HG03575 (cell line): ENCODE measurements around the gene CHIA.

Source experiments
- ATAC-seq: cut with Tn5 transposase; IDR thresholded peaks from one replicate; pipeline ENCODE4 v1.9.1; 2021; ENCODE audit not compliant: unreplicated experiment, insufficient number of reproducible peaks, low FRiP score; ENCODE audit errors: extremely low read depth

CHIA gene

GRCh38 chr1:111290630-111291029 lies at the start of gene CHIA:
Gene CHIA, plus strand, starts transcription at chr1:111290851. Its CDS starts 19,617 bp downstream, at chr1:111310468.
- no peak for ATAC-seq

DNA sequence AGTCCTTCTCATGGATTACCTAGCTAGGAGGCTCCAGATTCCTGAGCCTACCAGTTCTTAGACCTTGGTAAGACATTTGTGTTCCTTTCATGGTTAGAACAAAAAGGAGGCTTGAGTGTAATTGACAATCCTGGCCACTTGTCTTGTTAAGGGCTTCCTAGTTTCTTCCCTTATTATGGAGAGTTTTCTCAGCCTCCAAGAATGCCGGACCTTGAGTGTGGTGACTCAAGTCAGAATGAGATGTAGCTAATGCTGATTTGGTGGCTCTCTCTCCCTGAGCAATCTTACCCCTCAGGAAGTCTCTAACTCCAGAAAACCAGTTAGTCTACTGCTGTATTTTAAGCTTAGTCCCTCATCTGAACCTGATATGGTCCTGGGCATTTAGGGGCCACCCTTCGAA lies 48.9 kb upstream of the CHIA start:
- ATAC-seq: no peak

DNA sequence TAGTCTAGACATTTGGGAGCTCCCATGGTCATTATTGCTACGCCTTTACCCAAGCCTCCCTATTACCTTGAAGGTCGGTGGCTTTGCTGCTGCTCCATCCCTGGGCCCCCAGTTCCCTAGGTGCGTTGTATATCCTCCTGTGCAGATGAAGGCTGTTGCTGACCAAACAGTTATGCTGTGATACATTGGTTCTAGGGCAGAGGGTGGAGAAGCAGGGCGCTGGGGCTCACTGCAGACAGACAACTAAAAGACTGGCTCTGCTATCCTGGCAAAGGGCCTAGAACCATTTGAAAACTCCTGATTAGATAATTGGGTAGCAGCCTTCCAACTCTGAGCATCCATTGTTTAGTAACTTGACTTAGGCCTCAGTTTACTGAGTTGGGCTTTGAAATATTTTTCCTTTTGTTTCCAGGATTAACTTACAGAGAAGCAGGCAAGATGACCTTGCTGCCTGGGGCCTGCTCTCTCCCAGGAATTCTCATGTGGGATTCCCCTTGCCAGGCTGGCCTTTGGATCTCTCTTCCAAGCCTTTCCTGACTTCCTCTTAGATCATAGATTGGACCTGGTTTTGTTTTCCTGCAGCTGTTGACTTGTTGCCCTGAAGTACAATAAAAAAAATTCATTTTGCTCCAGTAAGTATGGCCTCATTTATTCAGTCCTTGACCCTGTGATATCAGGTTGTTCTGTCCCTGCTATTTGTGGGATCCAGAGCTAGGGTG lies 47.7 kb upstream of the CHIA start:
- no peak for ATAC-seq

- ATAC-seq: no peak
These were observed 43.4 kb upstream of the CHIA start for GRCh38 chr1:111247125-111247838.

GRCh38 chr1:111249960-111250359 lies 40.7 kb upstream of the CHIA start:
- no peak for ATAC-seq

DNA sequence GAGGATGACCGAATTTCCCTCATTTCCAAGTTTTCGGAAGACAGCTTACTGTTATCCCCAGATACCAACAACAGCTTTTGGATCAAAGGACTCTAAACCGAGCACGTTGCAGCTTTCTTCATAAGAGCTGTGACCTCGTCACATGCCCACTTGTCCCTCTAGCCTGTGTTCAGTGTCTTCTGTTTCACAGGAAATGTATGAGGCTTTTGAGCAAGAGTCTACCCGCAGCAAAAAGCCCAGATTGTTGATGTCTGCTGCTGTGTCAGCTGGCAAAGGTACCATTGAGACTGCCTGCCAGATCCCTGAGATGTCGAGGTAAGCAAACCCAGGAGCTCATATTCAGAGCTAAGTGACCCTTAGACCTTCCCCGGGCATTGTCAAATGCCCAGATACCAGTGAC lies 39.1 kb upstream of the CHIA start:
- no peak for ATAC-seq

DNA sequence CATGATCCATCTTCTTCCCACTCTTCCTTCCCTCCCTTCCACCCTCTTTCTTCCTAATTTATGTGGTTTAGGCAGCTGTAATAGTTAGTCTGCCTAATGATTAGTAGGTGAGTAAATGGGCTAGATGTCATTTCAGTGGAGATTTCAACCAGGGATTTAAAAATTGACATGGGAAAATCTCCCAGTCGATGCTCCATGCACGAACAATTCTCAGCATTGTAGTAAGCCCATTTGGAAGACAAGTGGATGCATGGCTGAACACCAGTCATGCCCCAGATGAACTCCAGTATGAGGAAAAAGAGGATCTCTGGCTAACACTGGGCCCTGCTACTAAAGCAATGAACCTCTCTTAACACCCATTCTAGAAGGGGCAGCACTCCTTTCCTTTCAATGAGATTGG lies 37.9 kb upstream of the CHIA start:
- ATAC-seq: no peak

DNA sequence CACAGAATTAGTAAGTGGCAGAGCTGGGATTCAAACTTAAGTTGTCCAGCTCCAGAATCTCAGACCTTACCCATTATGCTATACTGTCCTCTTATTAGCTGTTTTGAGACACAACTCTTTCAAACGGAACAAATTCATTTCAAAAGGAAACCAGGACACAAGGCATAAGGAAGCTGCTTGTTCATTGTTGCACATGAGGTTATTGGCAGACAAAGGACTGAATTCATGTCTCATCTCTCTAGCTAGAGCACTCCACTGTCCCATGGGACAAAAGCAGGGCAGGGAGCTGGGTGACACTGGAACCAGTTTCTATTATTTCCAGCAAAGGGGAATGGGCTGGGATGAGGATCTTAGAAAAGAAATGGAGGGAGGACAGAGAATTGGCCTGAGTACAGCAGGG lies 36.8 kb upstream of the CHIA start:
- ATAC-seq: no peak

- ATAC-seq: no peak
These were observed 33.5 kb upstream of the CHIA start for GRCh38 chr1:111256988-111257658.

DNA sequence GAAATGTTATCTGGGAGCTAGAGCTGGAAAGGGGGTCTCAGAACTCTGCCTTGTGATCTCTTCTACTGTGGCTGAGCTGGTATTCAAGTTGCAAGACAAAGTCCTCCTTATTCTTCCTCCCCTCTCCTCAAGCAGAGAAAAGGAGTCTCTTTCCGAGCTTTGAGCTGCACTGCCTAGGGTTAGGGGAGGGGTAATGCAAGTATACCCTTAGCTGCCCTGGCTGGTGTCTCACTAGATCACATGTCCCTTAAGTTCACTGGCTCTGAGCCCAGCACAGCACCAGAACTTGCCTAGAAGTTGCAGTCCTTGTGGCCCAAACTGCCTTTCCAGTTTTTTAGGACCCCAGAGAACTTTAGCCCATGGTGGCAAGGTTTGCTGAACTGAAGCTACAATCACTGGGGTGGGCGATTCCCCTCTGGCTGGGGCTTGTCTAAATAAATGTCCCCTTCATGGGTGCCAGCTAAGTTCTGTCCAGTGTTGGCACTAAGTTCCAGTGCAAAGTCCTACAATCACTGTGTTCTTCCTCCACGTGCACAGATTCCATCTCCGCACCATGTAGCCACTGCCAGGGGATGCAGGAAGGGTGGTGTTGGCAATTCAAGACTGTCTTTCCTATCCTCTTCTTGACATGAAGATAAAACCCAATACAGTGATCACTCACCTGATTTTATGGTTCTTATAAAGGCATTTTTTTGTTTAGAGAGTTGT lies 22.7 kb upstream of the CHIA start:
- ATAC-seq: no peak

DNA sequence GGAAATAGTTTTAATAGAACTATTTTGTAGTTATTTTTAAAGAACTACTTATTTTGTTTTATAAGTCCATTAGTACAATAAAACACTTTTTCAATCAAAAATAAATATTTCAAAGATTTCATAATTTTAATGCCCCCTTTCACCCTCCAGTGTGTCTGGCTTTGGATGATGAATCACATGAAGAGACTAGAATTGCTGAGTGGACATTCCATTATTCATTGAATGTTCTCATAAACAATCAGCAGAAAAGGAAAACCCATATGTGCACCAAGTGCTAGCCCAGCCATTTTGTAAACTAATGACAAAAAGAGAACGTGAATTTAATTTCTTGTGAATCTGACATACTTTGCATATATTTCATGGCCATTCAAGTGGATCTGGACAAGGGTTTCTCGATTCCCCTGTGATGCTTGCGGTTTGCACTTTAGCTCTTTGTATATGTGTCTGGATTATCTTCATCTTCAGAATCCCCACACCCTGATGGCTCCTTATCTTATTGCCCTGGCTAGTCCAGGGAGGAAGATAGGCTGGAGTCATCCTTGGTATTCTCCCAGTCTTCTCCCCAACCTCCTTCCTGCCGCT lies 20.7 kb upstream of the CHIA start:
- ATAC-seq: no peak

DNA sequence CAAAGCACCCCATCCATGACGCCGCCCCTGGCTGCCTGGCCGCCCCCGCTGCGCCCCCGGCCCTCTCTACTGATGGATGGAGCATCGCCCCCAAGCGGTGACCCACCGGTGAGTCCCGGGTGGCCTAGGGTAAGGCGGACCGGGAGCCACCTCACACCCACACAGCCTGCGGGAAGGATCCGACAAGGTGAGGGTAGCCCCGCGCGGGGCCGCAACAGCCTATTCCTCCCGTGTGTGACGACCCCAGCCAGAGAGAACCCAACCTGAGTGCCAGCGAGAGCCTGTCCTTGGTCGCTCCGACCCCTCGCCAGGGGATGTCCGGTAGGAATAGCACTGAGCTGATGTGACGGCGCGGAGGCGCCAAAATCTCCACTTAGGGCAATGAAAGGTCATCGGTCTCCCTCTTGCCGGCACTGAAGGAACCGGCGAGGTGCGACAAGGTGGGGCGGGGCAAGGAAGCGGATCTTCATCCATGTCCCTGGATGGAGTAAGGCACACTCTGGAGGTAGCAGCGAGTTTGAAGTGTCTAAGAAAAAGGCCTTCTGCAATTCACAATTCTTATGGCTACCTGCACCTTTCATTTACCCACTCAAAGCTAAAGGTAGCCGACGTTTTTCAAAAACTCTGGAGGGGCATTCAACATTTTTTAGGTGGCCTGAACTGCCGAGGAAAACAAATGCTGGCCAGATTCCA lies 19.7 kb upstream of the CHIA start:
- ATAC-seq: no peak

DNA sequence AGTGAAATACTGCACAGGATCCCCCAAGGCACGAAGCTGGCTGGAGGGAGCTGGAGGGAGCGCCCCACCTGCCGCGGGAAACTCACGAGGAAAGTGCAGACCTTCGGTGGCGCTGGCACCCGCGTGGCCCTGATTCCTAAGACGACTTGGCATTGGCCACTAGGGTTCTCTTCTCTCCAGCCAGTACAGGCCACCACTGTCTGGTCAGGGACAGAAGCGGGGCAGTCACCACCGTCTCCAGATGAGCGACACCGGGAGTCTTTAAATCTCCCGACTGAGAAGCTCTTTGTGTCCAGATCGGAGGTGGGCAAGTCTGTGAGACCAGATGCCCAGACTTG lies 19.2 kb upstream of the CHIA start:
- ATAC-seq: no peak

- ATAC-seq: no peak
These were observed 18.6 kb upstream of the CHIA start for GRCh38 chr1:111272081-111272480.

DNA sequence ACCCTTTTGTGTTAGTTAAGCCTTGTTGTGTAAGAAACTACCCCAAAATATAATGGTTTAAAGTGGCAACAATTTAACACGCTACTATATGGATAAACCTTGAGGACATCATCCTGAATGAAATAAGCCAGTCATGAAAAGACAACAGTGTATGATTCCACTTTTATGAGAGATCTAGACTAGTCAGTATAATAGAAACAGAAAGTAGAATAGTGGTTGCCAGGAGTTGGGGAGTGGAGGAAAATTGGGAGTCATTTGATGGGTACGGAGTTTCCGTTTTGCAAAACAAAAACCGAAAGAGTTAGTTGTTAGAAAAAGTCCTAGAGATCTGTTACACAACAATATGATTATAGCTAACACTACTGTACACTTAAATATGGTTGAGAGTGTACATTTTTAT lies 16.0 kb upstream of the CHIA start:
- ATAC-seq: no peak

DNA sequence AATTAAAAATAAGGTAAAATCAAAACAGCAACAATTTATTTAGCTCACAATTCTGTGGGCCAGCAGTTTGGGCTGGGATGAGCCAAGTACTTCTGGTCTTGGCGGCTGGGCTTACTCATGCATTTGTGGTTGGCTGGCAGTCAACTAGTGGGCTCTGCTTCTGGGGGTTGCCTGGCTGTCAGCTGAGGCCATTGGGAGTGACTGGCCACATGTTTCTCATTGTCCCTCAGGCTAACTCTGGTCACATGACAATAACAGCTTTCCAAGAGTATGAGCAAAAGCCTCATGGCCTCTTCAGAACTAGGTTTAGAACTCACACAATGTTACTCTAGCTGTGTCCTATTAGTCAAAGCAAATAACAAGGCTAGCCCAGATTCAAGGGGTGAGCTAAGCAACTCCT lies 15.6 kb upstream of the CHIA start:
- ATAC-seq: no peak

DNA sequence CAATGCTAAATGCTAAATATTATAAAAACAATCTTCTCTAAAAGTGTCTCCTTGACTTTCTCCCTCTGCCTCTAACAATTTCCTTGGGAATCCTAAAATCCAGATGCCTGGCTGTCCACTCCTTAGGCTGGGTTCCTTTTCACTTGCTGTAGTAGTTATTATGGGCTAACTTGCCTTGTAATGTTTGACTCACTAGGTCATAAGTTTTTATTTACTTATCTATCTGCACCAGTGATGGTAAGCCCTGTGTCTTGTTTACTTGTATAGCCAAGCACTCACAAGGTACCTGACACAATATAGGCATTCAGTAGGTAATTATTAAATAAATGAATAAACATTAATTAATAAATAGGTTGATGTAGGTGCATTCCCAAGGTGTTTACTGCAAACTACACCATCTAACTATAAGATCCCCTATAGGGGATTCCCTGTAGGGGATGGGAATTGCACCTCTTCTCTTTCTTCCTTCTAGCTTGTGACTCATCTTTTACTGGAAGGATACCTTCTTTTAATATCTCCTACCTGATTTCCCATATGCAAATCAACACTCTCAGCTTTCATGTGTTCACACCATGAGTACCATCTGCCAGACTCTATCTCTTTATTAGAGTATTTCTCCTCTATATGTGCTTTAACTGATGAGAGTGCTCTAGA lies 14.7 kb upstream of the CHIA start:
- no peak for ATAC-seq

DNA sequence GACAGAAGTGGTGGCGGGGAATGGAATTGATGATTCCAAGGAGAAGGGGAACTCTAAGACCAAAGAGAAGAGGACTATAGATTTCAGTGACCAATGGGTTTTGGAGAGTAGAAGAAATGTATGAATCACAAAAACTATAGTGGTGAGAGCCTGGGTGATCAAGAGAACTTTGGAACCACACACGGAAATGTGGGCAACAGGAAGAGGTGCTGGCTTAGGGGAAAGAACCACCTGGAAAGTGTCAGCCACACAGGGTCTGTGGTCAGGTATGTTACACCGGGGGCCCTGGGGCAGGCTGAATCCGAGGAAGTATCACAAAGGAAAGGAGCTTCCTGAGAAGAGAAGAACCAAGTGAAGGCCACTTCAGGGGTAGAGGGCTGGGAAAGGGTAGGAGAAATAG lies 11.5 kb upstream of the CHIA start:
- ATAC-seq: no peak
